Activated T-cell treated with anti-CD3 and anti-CD28 coated beads for 1 hour (primary cell): ENCODE measurements around the gene SETD3.

Source experiments
- DNase-seq: peaks from one replicate; pipeline ENCODE4 v3.0.0-alpha.2; 2020; ENCODE audit warnings: low read depth

SETD3 gene

DNA sequence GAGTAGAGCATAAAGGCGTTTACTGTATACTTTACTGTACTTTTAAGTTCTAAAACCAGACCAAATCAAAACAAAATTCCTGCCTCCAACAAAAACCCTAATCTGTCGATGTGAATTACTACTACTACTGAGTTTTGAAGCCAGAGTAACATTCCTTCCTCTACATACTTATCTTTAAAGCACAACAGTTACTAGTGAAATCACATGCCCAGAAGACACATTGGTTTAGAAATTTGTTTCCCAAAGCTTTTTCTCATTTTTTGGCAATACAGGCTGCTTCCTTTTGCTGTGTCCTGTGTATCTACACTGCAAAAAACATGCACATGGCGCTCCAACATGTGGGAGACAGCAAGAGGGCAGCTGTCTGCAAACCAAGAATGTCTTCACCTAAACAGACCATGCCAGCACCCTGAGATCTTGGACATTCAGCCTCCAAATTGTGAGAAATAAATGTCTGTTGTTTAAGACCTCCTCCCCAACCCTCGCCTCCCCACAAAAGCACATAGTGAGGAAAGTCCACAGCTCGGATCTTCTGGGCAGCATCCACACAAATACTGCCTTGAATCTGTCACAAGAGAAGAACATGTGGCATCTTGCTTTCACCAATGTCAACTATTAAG is 21.1 kb downstream of the SETD3 start:
- no peak for DNase-seq

DNA sequence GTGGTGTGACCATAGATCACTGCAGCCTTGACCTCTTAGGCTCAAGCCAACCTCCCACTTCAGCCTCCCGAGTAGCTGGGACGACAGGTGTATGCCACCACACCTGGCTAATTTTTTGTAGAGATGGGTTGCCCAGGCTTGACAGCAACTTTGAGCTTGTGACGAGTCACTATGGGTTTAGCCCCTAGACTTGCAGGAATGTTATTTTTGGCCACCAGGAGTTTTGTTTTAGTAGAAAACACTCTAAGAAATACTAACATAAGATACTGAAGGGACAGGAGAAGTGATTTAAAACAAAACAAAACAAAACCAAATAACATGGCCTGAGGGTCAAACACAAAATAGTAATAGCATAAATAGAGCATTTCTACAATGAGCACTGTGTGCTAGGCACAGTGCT is 26.4 kb downstream of the SETD3 start:
- DNase-seq, result no peak

DNA sequence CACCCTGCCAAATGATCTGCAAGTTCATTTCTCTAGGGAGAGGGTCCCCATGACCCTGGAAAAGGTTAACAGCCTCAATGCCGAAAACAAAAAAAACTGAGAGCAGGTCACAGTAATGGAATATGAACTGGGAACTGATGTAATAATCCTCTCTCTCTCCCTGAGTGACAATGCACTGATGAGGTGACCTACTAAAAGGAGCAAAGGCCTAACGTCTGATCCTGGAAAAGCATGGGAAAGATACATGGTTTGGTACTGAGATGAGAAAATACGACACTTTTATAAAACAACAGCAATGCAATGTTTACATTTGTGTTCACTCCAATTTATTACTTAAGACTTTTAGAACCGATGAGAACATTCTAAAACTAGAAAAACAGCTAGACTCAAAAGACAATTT is 27.7 kb downstream of the SETD3 start:
- DNase-seq, result no peak

DNA sequence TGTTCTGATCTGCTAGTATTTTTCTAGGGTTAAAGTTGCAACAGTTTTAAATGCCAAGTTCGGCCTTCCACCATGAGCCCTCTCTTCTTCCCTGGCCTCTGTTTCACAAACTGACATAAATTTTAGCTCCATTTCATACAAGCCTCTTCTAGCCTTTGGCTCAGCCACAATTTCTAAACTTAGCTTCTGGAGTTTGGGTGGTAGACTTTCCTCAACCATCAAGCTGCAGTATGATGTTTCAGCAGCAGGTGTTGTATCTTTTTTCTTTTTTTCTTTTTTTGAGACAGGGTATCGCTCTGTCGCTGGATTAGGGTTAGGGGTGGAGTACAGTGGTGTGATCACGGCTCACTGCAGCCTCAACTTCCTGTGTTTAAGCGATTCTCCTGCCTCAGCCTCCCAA is 29.4 kb downstream of the SETD3 start:
- DNase-seq, result no peak

DNA sequence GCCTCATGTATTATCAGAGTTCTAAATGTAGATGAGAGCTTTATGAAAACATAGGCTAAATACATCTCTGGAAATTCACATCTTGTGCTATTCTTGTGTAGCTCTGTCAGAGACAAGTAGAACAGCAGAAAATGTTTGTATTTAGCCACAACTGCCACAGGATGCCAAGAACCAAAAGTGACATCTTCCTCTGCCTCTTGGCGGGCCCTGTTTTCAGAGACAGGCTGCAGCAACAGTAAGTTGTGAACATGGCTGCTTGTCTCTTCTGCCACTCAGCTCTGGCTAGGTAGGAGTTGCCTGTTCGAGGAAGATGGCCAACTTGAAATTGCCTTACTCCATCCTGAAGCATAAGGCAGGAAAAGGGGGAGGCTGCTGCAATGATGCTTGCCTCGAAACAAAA is 30.4 kb downstream of the SETD3 start:
- no peak for DNase-seq

DNA sequence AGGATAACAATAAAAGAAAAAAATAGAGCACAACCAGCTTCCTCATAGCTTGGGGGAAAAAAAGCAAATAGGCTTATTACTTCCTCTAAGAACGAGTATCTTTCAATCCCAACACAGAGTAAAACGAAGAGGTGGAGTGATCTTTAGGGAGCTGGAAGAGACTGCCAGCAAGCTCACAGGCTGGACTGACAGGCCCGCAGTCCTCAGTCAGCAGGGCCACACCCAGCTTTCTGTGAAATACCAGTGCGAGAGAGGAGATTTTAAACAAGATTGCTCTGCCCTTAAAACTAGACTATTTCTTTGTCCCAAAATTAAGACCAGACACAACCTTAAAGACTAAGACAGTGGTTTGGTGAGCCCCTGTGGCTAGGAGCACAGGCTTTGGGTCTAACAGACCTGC is 32.9 kb downstream of the SETD3 start:
- no peak for DNase-seq

DNA sequence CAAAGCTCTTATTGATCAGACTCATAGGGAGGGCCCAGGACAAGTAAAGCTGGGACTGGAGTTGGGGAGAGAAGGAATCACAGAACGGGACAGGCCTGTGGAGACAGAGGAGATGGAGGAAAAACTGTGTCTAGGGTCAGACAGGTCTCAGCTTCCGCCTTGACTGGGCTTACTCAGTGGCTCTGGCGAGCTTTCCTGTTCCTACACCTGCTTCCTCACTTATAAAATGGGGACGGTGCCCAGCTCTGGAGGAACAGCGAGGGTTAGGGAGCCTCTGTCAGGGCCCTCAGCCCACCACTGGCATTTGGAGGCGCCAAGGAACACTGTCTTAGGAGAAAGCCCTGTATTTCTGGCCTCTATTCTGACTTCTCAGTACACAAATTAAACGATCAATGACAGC is 34.7 kb downstream of the SETD3 start:
- no peak for DNase-seq

DNA sequence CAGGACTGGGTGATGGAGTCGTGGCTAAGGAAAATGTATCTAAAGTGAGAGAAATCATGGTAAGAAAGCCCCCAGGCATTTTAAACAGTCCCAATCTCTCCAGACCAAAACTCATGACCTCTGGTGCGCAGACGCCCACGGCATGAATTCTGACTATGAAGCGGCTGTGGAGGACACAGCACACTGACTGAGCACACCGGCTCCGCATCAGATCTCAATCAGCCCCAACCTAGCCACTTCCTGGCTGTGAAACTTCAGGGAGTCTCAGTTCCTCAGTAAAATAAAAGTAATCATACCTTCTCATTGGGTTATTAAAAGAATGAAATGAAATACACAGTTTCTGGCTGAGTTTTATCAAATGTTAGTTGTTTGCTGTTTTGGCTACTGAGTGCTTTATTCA is 38.7 kb downstream of the SETD3 start:
- no peak for DNase-seq

GRCh38 chr14:99441157-99441870 is 39.3 kb downstream of the SETD3 start:
- DNase-seq, result no peak

GRCh38 chr14:99440278-99440677 is 40.4 kb downstream of the SETD3 start:
- DNase-seq, result no peak

- DNase-seq, result no peak
Observed at GRCh38 chr14:99437706-99438105, 43.0 kb downstream of the SETD3 start.

GRCh38 chr14:99436247-99437180 is 44.1 kb downstream of the SETD3 start:
- no peak for DNase-seq

DNA sequence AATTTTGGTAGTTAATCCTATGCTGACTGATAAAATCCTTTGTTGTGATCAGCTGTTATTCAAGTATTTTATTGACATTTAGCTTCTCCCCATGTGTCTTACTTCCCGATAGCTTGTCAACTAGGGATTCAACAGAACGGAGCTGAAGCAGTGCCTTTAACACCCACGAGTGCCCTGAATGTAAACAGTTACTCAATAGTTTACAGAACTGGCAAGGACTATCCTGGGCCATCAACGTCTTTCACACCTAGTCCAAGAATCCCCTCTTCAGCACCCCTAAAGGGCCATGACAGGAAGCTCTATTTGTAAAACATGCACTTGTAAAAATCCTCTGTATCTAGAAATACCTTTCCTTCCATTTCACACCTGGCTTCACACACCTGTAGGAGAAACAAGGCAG is 45.3 kb downstream of the SETD3 start:
- no peak for DNase-seq

GRCh38 chr14:99432485-99432884 is 48.2 kb downstream of the SETD3 start:
- DNase-seq, result no peak

DNA sequence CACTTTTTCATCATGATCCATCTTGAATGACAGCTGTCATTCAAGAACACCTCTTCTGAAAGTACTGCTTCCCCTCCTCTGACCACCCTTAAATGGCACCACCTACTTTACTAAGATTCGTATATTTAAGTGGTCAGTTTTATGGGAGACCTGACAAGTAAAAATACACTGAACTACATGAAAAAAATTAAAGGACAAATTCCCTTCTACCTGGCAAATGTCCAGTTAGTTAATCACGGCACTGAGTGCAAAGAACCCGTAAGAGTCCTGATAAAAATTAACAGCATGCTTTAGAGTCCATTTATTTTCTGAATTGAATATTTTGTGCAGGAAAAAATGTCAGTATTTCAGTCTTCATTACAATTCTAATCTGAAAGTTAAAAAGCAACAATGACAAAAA is 48.7 kb downstream of the SETD3 start:
- DNase-seq, result no peak

DNA sequence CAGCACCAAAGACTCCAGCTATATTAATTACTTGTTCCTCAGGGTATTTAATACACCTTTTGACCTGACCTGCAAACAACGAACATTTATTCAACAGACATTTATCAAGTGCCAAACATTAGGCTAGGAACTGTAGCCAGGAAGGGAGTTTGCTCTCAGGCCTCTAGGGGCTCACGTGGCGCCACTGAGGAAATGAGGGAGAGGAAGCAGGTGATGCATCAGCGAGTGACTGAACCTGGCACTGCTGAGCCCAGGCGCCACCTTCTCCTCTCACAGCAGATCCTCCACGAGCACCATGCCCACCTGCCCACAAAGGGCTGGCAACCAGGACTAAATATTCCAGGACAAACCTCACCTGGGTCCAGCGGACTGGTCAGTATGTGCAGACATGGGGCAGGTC is 50.2 kb downstream of the SETD3 start:
- no peak for DNase-seq

DNA sequence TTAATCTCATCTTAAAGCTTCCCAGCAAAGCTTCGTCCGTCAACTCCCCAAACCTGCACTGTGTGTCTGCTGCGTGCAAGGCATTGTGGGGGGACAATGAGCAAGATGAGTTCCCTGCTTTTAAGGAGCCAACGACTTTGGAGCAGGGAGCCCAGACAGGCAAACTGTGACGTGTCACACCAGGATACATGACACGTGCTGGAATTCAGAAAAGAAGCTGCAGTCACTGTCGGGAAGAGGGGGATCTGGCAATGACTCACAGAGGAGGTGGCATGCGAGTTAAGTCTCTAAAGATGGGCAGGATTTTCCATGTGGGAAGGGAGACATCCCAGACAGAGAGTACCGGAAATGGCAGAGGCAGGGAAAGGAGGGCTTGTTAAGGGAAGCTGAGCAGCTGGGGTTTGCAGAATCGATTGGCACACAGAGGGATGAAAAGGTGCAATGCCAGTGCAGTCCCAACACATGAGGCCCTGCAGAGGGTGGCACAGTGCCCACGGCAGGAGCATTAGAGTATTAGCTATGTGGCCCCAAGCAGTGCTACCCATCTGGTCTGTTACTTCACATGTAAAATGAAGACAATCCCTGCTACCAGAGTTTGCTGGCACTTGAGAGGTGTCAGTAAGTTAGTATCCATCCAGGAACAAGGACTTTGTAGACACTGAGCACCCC is 52.9 kb downstream of the SETD3 start:
- no peak for DNase-seq

DNA sequence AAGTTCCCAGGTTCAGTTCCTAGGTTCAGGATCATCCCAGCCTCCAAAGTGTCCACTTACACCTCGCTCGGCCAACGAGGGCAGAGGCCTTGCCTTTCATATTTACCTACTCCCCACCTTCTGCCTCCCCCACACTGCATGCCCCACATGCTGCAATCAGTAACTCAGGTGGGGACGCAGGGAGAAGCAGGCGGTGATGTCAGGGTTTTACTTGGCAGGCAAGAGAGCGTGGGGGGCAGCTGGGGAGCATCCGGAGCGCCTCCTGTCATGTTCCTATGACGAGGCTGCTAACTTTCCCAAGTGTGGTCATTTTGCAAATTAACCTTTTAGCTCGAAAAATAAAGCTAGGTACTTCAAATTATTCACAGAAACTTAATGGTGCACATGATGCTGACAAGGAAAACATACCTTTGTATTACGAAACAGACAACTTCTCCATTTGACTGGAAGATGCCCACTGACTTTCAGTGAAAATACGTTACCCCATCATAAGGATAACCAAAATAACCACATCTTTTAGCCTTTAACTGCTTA is 53.8 kb downstream of the SETD3 start:
- no peak for DNase-seq

DNA sequence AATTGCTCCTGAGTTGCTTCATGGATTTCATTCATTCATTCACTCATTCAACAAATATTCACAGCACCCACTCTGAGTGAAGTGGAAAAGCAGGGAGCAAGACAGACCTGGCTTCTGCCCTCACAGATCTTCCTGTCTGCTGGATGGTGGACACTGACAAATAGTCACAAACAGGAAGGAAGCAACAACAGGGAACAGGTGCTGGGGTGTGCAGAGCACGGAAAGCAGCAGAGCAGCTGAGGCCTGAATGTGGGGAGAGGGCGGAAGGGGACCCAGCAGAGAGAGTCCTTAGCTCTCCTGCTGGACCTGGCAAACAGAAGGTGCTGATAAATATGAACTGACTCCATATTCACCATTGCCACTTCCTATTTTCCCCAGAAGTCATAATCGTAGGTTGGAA is 54.4 kb downstream of the SETD3 start:
- DNase-seq, result no peak

GRCh38 chr14:99425272-99425681 is 55.4 kb downstream of the SETD3 start:
- no peak for DNase-seq

- DNase-seq, result no peak
Observed at GRCh38 chr14:99424306-99424877, 56.3 kb downstream of the SETD3 start.

DNA sequence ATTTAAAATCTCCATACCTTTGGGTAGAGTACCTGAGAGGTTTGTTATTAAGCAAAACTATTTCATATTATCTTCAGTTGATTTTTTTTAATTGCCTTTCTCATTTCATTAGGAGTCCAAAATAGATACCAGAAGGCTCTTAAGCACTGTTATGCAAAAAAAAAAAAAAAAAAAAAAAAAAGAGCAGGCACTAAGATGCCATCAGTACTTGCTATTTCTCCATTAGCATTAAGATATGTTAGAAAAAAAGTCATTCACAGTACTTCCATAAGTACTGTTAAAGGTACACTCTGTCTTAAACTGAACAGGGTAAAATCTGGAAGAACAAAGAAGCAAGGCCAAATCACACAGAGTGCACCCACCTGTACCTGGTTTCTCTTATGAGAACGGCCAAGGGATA is 57.2 kb downstream of the SETD3 start:
- no peak for DNase-seq
